ENCODE measurements around the gene TDP1. TPM values are rescaled to one million over a fixed set of nuclear protein-coding genes. Genes with fewer than 3 reads are reported as not detected.

Gene TDP1
- total and polyA plus RNA-seq, 9 of the 15 experiments (the other 6 are each of a cell fraction or from before 2014, with no cell fraction given) = 21.4 to 41.6 (median 32.3) TPM

DNA sequence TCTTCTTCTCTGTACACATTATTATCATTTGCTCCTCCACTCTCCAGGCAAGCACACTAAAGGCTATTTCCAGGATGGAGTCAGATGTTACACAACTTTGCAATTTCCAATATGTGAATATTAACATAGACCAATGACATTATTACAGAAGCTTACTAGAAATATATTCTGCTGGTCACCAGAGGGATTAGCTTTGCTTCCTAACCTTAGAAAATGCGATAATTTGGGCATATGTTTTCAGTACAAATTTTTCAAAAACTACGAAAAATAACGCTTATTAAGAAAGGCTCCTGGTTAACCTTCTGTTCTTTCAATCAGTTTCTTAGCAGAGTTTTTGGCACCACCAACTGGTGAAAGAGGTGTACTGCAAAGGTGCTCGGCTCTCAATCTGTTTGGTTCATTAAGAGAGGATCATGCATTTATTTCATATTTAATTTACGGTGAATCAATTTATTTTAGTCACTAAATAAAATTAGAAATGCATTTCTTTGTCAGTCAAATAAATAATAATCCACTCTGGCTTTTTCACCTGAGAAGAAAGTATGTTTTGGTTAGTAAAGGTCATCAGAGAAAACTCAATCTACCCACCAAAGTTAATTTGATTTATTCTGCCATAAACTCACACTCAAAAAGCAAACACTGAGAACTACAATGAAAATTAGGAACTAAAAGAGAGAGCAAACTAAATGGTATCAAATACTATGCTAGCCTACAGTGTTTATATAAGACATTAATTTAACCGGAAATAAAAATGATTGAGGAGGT, 40.4 kb upstream of the TDP1 start (continued):
- TF ChIP-seq CEBPG (CRISPR knock-in tag; IDR thresholded peaks at IDR 0.05) (no peak), CEBPG (tag; conservative IDR thresholded peaks at IDR 0.05 in 1 of 2, IDR thresholded peaks at IDR 0.05 in 1 of 2) (0 out of 4 replicates have a peak, but pooled peaks of 1 of the 2 experiments have one; percentile 10), CBX5 (IDR thresholded peaks at IDR 0.05; ENCODE audit: borderline replicate concordance, low read depth) (no peak)
- TF ChIP-seq, protein P1, sequence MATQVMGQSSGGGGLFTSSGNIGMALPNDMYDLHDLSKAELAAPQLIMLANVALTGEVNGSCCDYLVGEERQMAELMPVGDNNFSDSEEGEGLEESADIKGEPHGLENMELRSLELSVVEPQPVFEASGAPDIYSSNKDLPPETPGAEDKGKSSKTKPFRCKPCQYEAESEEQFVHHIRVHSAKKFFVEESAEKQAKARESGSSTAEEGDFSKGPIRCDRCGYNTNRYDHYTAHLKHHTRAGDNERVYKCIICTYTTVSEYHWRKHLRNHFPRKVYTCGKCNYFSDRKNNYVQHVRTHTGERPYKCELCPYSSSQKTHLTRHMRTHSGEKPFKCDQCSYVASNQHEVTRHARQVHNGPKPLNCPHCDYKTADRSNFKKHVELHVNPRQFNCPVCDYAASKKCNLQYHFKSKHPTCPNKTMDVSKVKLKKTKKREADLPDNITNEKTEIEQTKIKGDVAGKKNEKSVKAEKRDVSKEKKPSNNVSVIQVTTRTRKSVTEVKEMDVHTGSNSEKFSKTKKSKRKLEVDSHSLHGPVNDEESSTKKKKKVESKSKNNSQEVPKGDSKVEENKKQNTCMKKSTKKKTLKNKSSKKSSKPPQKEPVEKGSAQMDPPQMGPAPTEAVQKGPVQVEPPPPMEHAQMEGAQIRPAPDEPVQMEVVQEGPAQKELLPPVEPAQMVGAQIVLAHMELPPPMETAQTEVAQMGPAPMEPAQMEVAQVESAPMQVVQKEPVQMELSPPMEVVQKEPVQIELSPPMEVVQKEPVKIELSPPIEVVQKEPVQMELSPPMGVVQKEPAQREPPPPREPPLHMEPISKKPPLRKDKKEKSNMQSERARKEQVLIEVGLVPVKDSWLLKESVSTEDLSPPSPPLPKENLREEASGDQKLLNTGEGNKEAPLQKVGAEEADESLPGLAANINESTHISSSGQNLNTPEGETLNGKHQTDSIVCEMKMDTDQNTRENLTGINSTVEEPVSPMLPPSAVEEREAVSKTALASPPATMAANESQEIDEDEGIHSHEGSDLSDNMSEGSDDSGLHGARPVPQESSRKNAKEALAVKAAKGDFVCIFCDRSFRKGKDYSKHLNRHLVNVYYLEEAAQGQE (IDR thresholded peaks at IDR 0.05; ENCODE audit: borderline replicate concordance) = peak; percentile 30; the same call in 1 of the 2 replicates
- TF ChIP-seq, protein P1 (CRISPR knock-in tag; IDR thresholded peaks at IDR 0.05; ENCODE audit: low read depth) = no peak
